Calu3 (cell line): ENCODE measurements around the gene DPP6. TPM values are rescaled to one million over a fixed set of nuclear protein-coding genes. Genes with fewer than 3 reads are reported as not detected.
A peak's percentile ranks its signal among the peaks of the same experiment; 100 is the strongest.

Experiments
- BruUV-seq: library from RNA; stranded (reverse); fragments of 400-500 nt; replicated peaks from 2 replicates; lab custom pipeline; 2021; lab: Mats Ljungman, UMichigan
- CTCF ChIA-PET: fragments of 300-600 bp; sonication (Branson Sonifier 250); formaldehyde crosslinking; loops from one replicate; lab custom pipeline; 2022; ENCODE audit warnings: antibody characterized with exemption; lab: Charles Lee
- DNase-seq: peaks from one replicate; pipeline ENCODE4 v3.0.0; 2022
- H3K27ac Mint-ChIP-seq: one replicate; pipeline ENCODE4 v1.8.0; 2022; ENCODE audit warnings: mixed read lengths; ENCODE audit not compliant: unreplicated experiment
- H3K27me3 Mint-ChIP-seq: one replicate; pipeline ENCODE4 v1.8.0; 2022; ENCODE audit warnings: mixed read lengths; ENCODE audit not compliant: unreplicated experiment
- H3K36me3 Mint-ChIP-seq: one replicate; pipeline ENCODE4 v1.8.0; 2022; ENCODE audit warnings: mild to moderate bottlenecking, moderate library complexity, mixed read lengths; ENCODE audit not compliant: insufficient read depth, unreplicated experiment
- H3K4me1 Mint-ChIP-seq: one replicate; pipeline ENCODE4 v1.8.0; 2022; ENCODE audit warnings: mild to moderate bottlenecking, low read depth, mixed read lengths; ENCODE audit not compliant: unreplicated experiment
- H3K4me3 Mint-ChIP-seq: one replicate; pipeline ENCODE4 v1.8.0; 2022; ENCODE audit warnings: mild to moderate bottlenecking, low read depth, moderate library complexity, mixed read lengths; ENCODE audit not compliant: unreplicated experiment
- H3K9me3 Mint-ChIP-seq: one replicate; pipeline ENCODE4 v1.8.0; 2022; ENCODE audit warnings: low read depth, mixed read lengths; ENCODE audit not compliant: unreplicated experiment
- intact Hi-C: fragments of 100-400 bp; cut with micrococcal nuclease; formaldehyde crosslinking; loops from one replicate; pipeline ENCODE4 v1.10.0; 2022; ENCODE audit not compliant: unreplicated experiment
- total RNA-seq: library from RNA; stranded (reverse); gene quantifications from 2 replicates; pipeline ENCODE4 v1.2.3, GENCODE V29; 2022
- TF ChIP-seq, protein P1 (sequence below): fragments of 200-600 bp; IDR thresholded peaks from one replicate; pipeline ENCODE4 v1.8.0; 2022; ENCODE audit warnings: antibody characterized with exemption; ENCODE audit not compliant: unreplicated experiment

Gene DPP6
- total RNA-seq, 1 experiment from 2014 or later: not detected

GRCh38 chr7:154914308-154914995 lies 862.3 kb downstream of the DPP6 start:
- peak overlapping the region; percentile 51 for H3K4me3 Mint-ChIP-seq
- H3K27ac Mint-ChIP-seq: no peak overlapping the region
- H3K27me3 Mint-ChIP-seq: peaks cover 64% of the 10 kb centered on the region

DNA sequence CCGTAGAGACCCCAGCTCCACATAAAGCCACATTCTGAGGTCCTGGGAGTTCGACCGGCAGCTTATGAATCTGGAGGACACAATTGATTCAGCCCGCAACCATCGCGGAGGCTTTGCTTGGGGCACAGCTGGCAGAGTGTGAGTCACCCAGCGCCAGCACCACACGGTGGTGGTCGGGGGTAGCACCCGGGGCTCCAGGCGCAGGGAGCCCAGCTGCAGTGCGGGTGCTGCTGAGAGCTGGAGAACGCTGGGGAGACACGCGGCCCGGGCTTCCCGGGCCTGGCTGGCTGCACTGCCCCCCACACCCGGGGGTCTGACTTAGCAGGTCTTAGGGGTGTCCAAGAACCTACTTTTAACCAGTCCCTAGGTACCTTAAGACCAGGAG lies 862.8 kb downstream of the DPP6 start:
- DNase-seq: no peak
- no peak overlapping the region for H3K4me3 Mint-ChIP-seq
- TF ChIP-seq, protein P1, sequence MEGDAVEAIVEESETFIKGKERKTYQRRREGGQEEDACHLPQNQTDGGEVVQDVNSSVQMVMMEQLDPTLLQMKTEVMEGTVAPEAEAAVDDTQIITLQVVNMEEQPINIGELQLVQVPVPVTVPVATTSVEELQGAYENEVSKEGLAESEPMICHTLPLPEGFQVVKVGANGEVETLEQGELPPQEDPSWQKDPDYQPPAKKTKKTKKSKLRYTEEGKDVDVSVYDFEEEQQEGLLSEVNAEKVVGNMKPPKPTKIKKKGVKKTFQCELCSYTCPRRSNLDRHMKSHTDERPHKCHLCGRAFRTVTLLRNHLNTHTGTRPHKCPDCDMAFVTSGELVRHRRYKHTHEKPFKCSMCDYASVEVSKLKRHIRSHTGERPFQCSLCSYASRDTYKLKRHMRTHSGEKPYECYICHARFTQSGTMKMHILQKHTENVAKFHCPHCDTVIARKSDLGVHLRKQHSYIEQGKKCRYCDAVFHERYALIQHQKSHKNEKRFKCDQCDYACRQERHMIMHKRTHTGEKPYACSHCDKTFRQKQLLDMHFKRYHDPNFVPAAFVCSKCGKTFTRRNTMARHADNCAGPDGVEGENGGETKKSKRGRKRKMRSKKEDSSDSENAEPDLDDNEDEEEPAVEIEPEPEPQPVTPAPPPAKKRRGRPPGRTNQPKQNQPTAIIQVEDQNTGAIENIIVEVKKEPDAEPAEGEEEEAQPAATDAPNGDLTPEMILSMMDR: no peak
- no peak overlapping the region for H3K27ac Mint-ChIP-seq
- H3K36me3 Mint-ChIP-seq: no peaks in the 10 kb centered on the region
- peaks cover 3% of the 10 kb centered on the region for H3K9me3 Mint-ChIP-seq
- H3K27me3 Mint-ChIP-seq: peaks cover 69% of the 10 kb centered on the region
- CTCF ChIA-PET: interaction anchor here (1.5 kb wide), 1 partner anchor 12 kb away, joined by 6 read pairs; no protein-coding TSS in a partner anchor
- intact Hi-C loops: no loop called here
- no peaks in the 10 kb centered on the region for H3K4me1 Mint-ChIP-seq
- BruUV-seq: no TSS peak

More at GRCh38 chr7:154914308-154914995, 862.3 kb downstream of the DPP6 start:
- no TSS peak for BruUV-seq
- intact Hi-C loops: no loop called here
- TF ChIP-seq, protein P1: no peak
- H3K36me3 Mint-ChIP-seq: no peaks in the 10 kb centered on the region
- peaks cover 3% of the 10 kb centered on the region for H3K9me3 Mint-ChIP-seq
- no peak for DNase-seq
- H3K4me1 Mint-ChIP-seq: no peaks in the 10 kb centered on the region
- CTCF ChIA-PET: interaction anchor here (1.0 to 1.5 kb wide), 3 partner anchors 13 to 466 kb away, joined by 3 to 6 read pairs (median 3); no protein-coding TSS in a partner anchor

DNA sequence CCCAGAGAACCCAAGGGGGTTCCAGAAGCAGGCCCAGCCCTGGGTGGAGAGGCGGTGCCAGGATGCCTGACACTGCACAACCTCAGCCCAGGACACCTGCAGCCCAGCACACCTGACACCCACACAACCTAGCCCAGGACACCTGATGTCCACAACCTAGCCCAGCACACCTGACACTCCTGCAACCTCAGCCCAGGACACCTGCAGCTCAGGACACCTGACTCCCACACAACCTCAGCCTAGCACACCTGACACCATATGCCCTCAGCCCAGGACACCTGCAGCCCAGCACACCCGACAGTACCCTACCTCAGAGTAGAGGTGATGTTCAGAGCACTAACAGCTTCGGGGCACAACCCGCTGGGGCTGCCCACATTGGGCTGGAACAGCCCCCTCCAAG lies 863.4 kb downstream of the DPP6 start:
- no peak overlapping the region for H3K4me3 Mint-ChIP-seq
- H3K9me3 Mint-ChIP-seq: peaks cover 3% of the 10 kb centered on the region
- H3K4me1 Mint-ChIP-seq: no peaks in the 10 kb centered on the region
- intact Hi-C loops: no loop called here
- H3K27me3 Mint-ChIP-seq: peaks cover 69% of the 10 kb centered on the region
- DNase-seq: no peak
- no TSS peak for BruUV-seq
- TF ChIP-seq, protein P1: no peak
- no peaks in the 10 kb centered on the region for H3K36me3 Mint-ChIP-seq
- no peak overlapping the region for H3K27ac Mint-ChIP-seq
- CTCF ChIA-PET: no interaction called here

GRCh38 chr7:154916381-154916780 lies 864.2 kb downstream of the DPP6 start:
- Mint-ChIP-seq H3K36me3 (no peaks in the 10 kb centered on the region), H3K27ac (no peak overlapping the region), H3K9me3 (peaks cover under 1% of the 10 kb centered on the region), H3K4me3 (no peak overlapping the region), H3K4me1 (no peaks in the 10 kb centered on the region), H3K27me3 (peaks cover 61% of the 10 kb centered on the region)
- CTCF ChIA-PET: no interaction called here
- no TSS peak for BruUV-seq
- TF ChIP-seq, protein P1: no peak
- no peak for DNase-seq
- intact Hi-C loops: no loop called here
